Measurements from ENCODE around the gene BDNF. TPM values are rescaled to one million over a fixed set of nuclear protein-coding genes. Genes with fewer than 3 reads are reported as not detected.
A peak's percentile ranks its signal among the peaks of the same experiment; 100 is the strongest.

The BDNF gene
- total RNA-seq, 1 experiment from 2014 or later: 4.8 TPM

- ChIA-PET POLR2A (no interaction called here), CTCF (no interaction called here)
- no peaks in the 10 kb centered on the region for H3K9me3 Mint-ChIP-seq
- peaks cover 18% of the 10 kb centered on the region for H3K4me1 Mint-ChIP-seq
- no peaks in the 10 kb centered on the region for H3K36me3 Mint-ChIP-seq
- TF ChIP-seq RELA (CRISPR knock-in tag; IDR thresholded peaks at IDR 0.05; ENCODE audit: borderline replicate concordance) (no peak), STAT6 (CRISPR knock-in tag; conservative IDR thresholded peaks at IDR 0.05; ENCODE audit: low read depth) (no peak), AFF4 (CRISPR knock-in tag; IDR thresholded peaks at IDR 0.05; ENCODE audit: borderline replicate concordance) (no peak), GTF2I (CRISPR knock-in tag; conservative IDR thresholded peaks at IDR 0.05) (no peak), NR2C2 (CRISPR knock-in tag; IDR thresholded peaks at IDR 0.05) (no peak), SP1 (CRISPR knock-in tag; conservative IDR thresholded peaks at IDR 0.05) (no peak), CREM (CRISPR knock-in tag; IDR thresholded peaks at IDR 0.05) (no peak), NFE2L1 (CRISPR knock-in tag; IDR thresholded peaks at IDR 0.05) (no peak)
- no peak overlapping the region for H3K4me3 Mint-ChIP-seq
- ATAC-seq (no peak), DNase-seq (ENCODE audit: low spot score) (no peak)
- H3K27me3 Mint-ChIP-seq (ENCODE audit: low read depth): peaks cover 35% of the 10 kb centered on the region
- H3K27ac Mint-ChIP-seq: no peak overlapping the region
Measured at GRCh38 chr11:27707676-27708075, 7.4 kb upstream of the BDNF start.

- Mint-ChIP-seq H3K4me3 (no peak overlapping the region), H3K27me3 (ENCODE audit: low read depth) (peaks cover 44% of the 10 kb centered on the region), H3K36me3 (no peaks in the 10 kb centered on the region), H3K27ac (no peak overlapping the region), H3K4me1 (peaks cover 29% of the 10 kb centered on the region), H3K9me3 (no peaks in the 10 kb centered on the region)
- ChIA-PET CTCF (interaction anchor here (0.6 to 3.3 kb wide), 10 partner anchors 10 to 1475 kb away, joined by 3 to 75 read pairs (median 3); no protein-coding TSS in a partner anchor), POLR2A (interaction anchor here (1.0 kb wide), 3 partner anchors 13 to 402 kb away, joined by 3 to 4 read pairs (median 3); partner anchors contain the start of genes KIF18A and METTL15)
- TF ChIP-seq FOXK1 (CRISPR knock-in tag; IDR thresholded peaks at IDR 0.05) (0 out of 2 replicates have a peak, but pooled peaks have one; percentile 52), FOXP4 (CRISPR knock-in tag; IDR thresholded peaks at IDR 0.05) (no peak), CTCF (IDR thresholded peaks at IDR 0.05) (peak; percentile 73)
- DNase-seq (ENCODE audit: low spot score): peak; percentile 58
- peak; percentile 90 for ATAC-seq
Measured at GRCh38 chr11:27705873-27706820, 5.9 kb upstream of the BDNF start.
